GM21576 (cell line): ENCODE measurements around the gene ADAMTSL1.

Experiments
- ATAC-seq: cut with Tn5 transposase; IDR thresholded peaks from one replicate; pipeline ENCODE4 v1.9.1; 2021; ENCODE audit warnings: mild to moderate bottlenecking, moderate library complexity; ENCODE audit not compliant: unreplicated experiment

ADAMTSL1 gene

DNA sequence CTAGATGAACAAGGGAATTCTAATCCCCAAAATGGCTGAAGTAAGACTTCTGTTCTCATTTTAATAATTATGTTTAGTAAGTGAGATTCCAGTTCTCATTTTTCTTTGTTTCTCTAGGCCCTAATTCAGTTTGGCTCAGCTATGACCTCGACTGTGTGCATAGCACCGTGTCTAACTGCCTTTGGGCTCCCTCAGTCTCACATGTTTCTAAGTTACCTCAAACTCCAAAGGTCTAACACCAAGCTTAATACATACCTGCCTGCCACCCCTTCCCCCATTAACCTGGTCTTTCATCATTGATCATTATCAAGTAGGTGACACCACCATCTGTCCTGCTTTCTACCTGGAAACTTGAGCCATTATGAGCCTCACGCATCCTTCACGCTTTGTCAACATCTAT lies 285.9 kb downstream of the ADAMTSL1 start:
- ATAC-seq = no peak

DNA sequence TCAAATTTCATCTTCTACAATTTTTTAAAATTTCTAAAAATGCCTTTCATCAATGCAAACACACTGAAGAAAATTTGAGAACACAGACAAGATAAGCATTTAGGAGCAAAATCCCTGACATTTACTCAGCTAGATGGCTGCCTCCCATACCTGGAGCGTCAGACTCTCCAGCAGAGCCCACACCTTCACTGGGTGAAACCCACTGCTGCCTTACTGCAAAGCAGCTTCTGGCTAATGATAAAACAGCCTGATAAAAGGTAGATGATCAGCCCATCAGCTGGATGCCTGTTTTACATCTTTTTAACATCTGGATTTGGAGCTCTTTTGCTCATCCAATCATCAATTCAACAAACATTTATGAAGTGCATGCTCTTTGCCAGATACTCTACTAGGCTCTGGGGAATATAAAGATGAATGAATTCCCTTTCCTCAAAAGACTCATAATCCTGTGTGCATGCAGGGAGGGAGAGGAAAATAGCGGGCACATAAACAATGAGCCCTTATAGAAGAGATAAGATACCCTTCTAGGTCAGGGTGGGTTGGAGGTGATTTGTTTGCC lies 287.9 kb downstream of the ADAMTSL1 start:
- no peak for ATAC-seq

DNA sequence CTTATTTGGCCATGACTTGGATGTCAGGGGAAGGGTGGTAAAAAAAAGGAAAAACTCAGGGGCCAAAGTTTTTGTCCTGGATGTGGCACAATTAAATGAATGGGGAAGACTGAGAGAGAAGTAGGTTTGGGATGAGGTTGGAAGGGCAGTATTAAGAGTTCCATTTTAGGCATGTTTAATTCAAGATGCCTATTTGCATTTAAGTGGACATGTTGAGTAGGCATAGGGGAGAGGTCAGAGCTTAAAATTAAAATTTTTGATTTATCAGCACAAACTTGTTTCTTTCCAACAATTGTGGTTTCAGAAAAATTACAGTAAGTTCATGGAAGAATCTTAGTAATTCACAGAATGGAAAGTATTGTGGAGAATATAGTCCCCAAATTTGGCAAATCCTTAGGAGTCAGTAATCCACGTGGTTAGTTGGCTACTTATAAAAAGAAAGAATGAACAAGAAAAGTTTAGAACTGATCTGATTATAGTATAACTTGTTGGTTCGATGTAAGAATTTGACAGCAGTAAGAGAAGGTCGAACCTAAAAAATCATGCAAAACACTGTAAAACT lies 293.1 kb downstream of the ADAMTSL1 start:
- ATAC-seq = no peak

DNA sequence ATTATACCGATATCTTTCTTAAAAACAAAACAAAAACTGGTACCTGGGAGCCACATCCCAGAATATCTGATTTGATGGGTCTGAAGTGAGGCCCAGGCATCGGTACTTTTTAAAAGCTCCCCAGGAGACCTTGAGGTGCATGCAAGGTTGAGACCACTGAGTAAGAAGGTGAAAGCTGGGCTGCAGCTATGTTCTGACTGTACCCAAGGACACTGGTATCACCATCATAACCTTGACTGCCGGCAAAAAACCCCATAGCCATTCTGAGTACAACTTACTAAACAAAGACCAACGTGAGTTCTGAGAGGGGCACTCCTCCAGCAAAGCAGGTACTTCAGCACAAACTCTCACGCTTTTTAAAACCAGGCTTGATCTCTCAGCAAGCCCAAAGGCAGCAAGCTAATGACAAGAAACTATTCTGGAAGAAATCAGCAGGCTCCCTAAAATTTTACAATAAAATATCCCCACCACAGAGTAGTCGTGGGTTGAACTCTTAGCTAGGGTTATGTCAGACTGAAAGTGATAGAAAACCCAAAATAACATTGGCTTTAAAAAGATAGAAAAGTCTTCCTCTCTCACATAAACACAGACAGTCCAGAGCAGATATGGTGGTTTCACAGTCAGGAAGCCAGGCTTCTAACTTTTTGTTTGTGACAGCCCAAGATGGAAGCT lies 295.1 kb downstream of the ADAMTSL1 start:
- ATAC-seq = peak; percentile 88

DNA sequence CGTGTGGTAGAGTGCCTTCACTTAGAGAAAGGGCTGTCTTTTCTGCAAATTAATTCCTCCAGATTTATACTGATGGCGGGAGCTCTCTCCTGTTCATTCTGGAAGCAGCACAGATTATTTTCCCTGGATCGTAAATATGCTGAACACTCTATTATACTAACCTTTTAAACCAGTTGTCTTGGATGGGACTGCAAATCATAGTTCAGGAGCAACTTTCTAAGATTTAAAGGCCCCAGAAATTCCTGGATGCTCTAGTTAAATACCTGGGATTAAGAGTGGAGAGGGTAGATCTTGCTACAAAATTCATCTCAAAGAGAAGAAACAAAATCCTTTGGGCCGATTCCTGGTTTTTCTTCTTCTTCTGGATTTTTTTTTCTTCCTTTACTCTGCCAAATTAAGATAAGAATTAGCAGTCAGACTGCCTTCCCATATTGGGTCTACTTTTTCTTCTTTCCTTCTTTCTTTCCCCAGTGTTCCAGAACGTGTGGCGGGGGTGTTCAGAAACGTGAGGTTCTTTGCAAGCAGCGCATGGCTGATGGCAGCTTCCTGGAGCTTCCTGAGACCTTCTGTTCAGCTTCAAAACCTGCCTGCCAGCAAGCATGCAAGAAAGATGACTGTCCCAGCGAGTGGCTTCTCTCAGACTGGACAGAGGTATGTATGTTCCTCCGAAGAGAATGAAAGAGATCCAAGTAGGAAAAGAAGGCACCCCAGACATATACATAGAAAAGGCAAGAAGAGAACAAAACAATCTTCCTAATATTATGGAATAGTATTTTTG lies 296.4 kb downstream of the ADAMTSL1 start:
- ATAC-seq = no peak

DNA sequence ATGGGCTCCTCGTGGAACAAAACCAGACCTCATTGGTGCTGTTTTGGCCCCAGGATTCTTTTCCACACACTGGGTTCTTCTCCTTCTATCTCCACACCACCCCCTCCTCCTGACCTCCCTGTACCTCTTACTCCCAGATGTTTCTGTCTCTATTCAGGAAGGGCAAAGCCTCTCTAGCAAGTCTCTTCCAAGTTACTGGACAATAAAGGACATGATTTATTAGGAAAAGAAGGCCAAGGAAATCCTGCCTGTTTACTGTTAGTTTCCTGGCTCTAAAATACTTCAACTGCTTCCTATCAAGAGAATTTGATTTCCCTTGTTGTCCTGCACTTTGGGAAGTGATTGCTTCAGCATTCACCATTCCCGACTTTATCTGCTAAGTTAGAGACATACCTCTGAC lies 297.1 kb downstream of the ADAMTSL1 start:
- ATAC-seq = no peak

DNA sequence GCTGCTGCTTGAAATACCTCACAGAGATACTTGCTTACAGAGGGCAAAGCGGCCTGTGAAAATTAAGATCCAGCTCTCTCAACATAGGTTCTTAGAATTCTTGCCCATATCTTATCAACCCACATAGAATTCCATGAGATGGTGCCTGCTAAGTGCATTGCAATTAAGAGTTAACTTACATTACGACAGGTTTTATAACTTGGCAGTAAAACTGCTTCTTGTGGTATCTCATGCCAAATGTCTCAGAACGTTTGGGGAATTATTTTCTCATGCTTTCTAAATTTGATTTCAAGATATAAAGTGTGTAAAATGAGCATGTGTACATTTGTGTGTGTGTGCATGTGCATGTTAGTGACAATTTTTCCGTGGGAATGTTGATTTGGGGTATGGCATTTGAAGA lies 297.8 kb downstream of the ADAMTSL1 start:
- ATAC-seq = no peak

DNA sequence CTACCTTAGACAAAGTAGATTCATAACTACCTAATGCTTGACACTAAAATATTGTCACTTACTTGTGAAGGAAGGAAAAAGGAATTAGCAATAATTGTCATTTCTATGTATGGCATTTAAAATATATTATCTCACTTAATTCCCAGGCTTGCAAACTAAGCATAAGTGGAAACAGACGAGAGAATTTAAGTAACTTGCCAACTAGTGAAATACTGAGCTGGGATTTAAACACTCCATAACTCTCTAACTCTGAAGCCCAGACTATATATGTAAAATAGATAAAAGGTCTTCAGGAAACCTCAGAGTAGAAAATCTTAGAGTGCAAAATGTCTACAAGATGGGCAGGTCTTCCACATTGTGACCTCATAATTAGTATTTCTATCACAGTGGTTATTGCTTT lies 301.3 kb downstream of the ADAMTSL1 start:
- ATAC-seq = no peak

DNA sequence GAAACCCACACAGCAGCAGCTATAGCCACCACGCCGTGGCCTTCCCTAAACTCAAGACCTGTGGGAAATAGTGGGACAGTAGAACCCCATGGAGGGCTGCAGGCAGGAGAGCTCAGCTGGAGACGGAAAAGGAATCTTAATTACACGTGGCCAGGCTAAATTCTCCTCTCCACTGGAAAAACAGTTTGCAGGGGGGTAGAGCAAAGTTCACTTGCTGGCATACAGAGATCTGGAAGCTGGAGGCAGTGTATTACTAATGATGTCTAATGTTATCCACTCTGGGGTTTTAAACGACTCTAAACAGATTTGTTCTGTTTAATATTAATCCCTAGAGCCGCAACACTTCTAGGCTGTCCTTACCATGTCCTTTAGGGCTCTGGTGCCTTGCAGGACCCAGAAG lies 302.0 kb downstream of the ADAMTSL1 start:
- no peak for ATAC-seq

DNA sequence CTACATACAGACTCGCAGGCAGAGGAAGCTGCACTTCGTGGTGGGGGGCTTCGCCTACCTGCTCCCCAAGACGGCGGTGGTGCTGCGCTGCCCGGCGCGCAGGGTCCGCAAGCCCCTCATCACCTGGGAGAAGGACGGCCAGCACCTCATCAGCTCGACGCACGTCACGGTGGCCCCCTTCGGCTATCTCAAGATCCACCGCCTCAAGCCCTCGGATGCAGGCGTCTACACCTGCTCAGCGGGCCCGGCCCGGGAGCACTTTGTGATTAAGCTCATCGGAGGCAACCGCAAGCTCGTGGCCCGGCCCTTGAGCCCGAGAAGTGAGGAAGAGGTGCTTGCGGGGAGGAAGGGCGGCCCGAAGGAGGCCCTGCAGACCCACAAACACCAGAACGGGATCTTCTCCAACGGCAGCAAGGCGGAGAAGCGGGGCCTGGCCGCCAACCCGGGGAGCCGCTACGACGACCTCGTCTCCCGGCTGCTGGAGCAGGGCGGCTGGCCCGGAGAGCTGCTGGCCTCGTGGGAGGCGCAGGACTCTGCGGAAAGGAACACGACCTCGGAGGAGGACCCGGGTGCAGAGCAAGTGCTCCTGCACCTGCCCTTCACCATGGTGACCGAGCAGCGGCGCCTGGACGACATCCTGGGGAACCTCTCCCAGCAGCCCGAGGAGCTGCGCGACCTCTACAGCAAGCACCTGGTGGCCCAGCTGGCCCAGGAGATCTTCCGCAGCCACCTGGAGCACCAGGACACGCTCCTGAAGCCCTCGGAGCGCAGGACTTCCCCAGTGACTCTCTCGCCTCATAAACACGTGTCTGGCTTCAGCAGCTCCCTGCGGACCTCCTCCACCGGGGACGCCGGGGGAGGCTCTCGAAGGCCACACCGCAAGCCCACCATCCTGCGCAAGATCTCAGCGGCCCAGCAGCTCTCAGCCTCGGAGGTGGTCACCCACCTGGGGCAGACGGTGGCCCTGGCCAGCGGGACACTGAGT lies 303.2 kb downstream of the ADAMTSL1 start:
- no peak for ATAC-seq

DNA sequence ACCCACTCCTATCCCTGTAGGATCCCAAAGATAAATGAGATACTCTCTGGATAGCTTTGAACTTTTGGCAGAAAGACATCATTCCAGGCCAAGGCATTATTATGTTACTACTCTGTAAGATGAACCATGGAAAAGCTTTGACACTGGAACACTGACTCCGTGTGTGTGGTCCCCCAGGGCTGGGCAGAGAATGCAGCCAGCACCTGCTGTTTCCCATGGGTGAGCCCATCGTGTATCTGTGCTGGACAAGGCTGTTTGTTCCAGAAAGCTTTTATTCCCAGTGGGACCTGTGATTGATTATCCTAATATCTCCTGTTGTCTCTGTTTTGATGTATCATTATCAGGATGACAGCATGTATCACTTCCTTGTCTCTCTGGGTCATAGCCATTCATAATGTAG lies 304.2 kb downstream of the ADAMTSL1 start:
- ATAC-seq = no peak

DNA sequence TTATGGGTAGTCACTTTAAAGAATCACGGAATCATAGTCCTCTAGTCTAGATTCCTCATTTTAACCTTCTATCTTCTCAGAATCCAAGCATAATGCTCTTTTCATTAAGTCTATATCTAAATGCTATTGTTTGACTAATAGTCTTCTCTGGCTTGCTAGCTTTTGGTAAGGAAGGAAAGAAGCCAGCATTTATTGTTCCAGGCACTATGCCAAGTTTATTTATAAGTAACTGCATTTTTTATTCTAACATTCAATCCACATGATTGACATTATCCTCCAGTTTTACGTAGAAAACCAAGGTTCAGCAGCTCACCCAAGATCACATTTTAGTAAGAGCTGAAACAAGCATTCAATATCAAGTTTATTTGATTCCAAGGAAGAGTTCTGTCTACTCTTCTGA lies 304.9 kb downstream of the ADAMTSL1 start:
- ATAC-seq = no peak

DNA sequence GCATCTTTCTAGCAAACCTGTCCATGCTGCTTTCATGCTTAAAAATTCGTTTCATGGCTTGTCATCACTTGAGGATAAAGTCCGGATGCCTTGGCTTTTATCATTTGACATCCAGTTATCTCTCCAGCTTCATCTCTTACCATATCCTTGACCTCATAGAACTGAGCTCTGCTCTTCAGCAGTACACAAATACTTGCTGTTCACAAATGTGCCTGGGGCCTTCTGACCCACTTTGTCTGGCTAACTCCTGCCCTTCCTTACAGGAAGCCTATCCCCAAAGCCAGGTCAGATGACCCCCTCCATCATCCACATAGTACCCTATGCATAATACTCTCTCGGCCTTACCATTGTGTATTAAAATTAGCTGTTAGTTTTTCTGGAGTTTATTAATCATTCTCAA lies 310.0 kb downstream of the ADAMTSL1 start:
- no peak for ATAC-seq

DNA sequence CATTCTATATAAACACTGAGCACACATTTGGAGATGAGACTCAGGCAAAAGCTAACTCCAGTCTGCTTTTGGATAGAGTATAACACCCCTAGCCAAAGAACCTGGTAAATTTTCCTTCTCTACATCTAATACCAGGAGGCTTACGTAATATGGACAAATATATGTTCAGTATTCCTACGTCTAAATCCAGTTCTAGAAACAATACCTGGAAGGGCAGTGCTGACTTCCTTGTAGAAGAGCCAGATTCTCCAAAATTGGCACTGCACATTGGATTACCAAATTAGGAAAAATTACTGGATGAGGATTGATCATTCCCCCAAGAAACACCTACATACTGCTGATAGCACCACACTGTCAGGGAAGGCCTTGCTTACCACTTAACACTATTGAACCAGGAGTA lies 311.7 kb downstream of the ADAMTSL1 start:
- no peak for ATAC-seq

DNA sequence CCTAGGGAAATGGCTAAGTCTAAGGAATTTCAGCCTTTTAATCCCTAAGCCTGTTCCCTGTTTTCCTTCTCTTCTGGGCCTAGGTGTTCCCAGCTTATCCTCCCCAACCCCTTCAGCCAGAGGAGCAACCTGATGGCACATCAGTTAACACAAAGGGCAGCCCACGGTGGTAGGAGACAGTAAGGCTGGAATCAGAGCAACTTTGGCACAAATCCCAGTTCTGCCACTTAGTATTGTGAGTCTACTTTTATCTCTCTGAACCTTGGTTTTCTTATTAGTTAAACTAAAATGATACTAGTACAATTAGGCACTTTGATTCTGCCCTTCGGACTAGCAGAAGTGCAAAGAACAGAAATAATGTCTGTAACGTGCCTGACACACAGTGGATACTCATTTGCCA lies 312.2 kb downstream of the ADAMTSL1 start:
- ATAC-seq = no peak

DNA sequence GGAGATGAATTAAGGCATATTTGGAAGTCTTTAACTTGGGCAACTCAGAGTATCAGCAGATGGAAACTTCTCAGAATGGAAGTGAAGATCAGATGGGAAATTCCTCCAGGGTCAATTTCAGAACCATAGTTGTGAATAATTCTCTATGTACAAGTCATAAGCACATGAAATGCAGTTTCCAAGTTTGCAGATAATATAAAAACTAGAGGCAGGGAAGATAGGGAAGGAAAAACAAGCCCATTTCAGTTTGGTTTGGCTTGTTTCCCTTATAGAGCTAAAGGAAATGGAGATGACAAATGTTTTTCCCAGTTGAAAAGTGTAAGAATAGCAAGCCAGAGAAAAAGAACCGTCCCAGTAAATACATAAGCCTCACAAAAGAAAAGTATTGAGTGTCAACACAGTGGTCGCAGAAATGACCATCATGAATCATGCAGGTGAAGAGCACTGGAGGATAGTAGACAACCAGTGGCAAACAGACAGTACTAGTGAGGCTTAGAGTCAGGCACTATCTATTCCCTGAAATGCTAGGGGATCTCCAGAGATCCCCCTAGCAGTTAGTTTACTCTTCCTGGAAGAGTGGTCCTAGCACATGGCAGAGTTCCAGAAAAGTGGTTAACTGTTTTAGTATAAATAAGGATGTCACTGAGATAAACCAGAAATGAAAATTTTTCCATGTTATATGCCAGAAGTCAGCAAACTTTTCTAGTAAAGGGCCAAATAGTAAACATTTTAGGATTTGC lies 313.1 kb downstream of the ADAMTSL1 start:
- ATAC-seq = no peak

DNA sequence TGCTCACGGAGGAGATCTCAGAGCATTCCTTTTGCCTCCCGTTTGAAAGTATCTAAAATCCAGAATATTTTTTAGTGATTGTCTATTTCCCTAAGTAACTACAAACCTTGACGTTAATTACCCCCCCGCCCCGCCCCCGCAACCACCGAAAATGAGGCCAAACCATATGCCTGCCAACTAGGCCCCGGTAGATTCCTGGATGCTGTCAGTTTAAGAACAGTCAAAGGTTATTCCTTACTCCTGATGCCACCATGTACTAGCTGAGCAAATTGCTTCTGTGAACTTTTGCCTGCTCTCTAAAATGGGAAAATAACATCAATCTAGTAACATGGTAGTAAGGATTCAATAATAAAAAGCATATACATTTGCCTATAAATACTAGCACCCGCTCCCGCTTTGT lies 314.3 kb downstream of the ADAMTSL1 start:
- ATAC-seq = no peak

DNA sequence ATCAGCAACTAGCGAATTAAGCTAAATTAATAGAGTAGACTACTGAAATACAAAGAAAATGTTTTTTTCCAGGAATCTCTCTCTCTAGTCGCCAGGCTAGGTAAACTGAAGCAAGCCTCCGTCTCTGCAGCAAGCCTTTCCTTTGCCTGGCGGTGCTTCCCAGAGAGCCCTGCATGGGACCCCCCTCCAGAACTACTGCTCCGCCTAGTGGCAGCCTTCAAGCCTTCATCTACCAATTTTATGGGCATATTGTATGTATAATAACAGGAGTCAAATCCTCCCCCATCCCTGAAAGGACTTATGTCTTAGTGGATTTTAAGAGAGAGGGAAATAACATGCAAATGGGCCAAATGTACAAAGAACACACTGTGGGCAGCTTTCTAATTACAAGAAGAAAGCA lies 317.1 kb downstream of the ADAMTSL1 start:
- ATAC-seq = peak; percentile 61

DNA sequence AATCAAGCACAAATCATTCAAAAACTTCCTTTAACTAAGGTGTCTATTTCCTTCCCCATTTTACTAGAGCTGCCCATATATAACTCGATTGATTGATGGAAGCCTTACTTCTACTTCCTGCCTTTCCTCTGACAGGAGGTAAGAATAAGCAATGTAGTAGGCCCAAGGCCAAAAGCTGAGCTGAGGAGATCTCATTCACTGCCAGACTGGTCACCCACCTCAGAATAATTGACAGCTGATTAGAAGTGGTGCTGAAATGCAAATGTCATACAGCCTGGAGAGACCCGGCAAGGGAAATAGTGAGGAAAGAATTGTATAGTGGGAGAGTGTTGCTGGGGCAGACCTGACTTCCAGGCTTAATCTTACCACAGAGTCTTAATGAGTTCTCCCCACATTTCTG lies 319.2 kb downstream of the ADAMTSL1 start:
- ATAC-seq = no peak
